OCI-LY3 (cell line): ENCODE measurements around the gene TBX6.

Experiments
- H2AFZ ChIP-seq: fragments of 200-600, 300-600 bp; shearing (Covaris generic); 2 replicates; pipeline ENCODE4 v1.6.0; 2014; ENCODE audit warnings: antibody characterized with exemption, low read depth, low read length
- H3K27ac ChIP-seq: fragments of 200-600, 300-600 bp; sonication (generic); 2 replicates; pipeline ENCODE4 v1.5.1; 2014; ENCODE audit warnings: mild to moderate bottlenecking, low read length, moderate library complexity, mixed read lengths
- H3K27me3 ChIP-seq: fragments of 200-600, 300-600 bp; sonication (generic); 2 replicates; pipeline ENCODE4 v1.6.1; 2014; ENCODE audit warnings: low read depth, low read length, mixed read lengths
- H3K36me3 ChIP-seq: fragments of 200-600, 300-600 bp; sonication (generic); replicated peaks from 2 replicates; pipeline ENCODE3; 2014; ENCODE audit warnings: low read depth, low read length, mixed read lengths
- H3K4me1 ChIP-seq: fragments of 300-600, 200-600 bp; sonication (generic); 2 replicates; pipeline ENCODE4 v1.6.1; 2014; ENCODE audit warnings: low read length, mixed read lengths
- H3K4me2 ChIP-seq: fragments of 200-600, 300-600 bp; sonication (generic); 2 replicates; pipeline ENCODE4 v1.6.1; 2014; ENCODE audit warnings: low read length, mixed read lengths
- H3K4me3 ChIP-seq: fragments of 300-600, 200-600 bp; sonication (generic); 2 replicates; pipeline ENCODE4 v1.5.1; 2014; ENCODE audit warnings: antibody characterized with exemption, mild to moderate bottlenecking, low read length, moderate library complexity
- H3K79me2 ChIP-seq: fragments of 300-600, 200-600 bp; shearing (Covaris generic); 2 replicates; pipeline ENCODE4 v1.6.1; 2014; ENCODE audit warnings: mild to moderate bottlenecking, low read length, mixed read lengths
- H3K9ac ChIP-seq: fragments of 300-600, 200-600 bp; shearing (Covaris generic); 2 replicates; pipeline ENCODE4 v1.6.0; 2014; ENCODE audit warnings: mild to moderate bottlenecking, low read length, moderate library complexity
- H3K9me3 ChIP-seq: fragments of 200-600, 300-600 bp; shearing (Covaris generic); 2 replicates; pipeline ENCODE4 v1.6.1; 2014; ENCODE audit warnings: low read length, mixed read lengths; ENCODE audit not compliant: insufficient read depth
- H4K20me1 ChIP-seq: fragments of 200-600, 300-600 bp; sonication (generic); 2 replicates; pipeline ENCODE4 v1.6.1; 2016; ENCODE audit warnings: low read length, mixed read lengths; ENCODE audit not compliant: insufficient read depth
- EZH2phosphoT487 ChIP-seq: fragments of 200-600 bp; shearing (Covaris generic); IDR thresholded peaks from 2 replicates; pipeline ENCODE4 v1.6.1; 2018; ENCODE audit warnings: antibody characterized with exemption, mixed run types, low read depth
- TF ChIP-seq, protein P1 (sequence below): fragments of 200-600, 300-600 bp; sonication (generic); IDR thresholded peaks from 2 replicates; pipeline ENCODE4 v1.5.1; 2014; ENCODE audit warnings: antibody characterized with exemption, low read length, low read depth

Gene TBX6

DNA sequence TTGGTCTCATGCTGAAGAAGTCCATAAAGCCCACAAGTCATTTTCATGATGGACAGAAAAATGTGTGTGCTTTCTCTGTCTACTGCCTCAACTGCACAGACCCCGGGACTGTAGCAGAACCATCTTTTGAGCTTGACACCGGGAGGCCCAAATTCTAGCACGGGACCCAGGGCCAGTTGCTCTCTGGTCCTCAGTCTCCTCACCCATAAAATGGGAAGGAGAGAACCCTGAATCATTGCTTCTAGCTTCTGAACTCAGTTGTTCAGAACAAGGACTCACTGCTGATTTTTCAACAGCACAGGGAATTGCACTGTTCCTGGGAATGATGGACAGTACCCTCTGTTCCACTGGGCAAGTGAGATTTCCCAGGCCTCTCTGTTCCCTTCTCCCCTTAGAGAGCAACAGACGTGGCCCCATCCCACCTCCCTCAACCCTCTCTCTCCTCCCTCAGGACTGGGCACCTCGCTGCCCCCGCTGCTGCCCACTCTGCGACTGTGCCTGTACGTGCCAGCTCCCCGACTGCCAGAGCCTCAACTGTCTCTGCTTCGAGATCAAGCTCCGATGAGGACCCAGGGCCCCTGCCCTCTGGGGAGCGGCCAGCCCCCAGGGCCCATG lies 28.3 kb downstream of the TBX6 start:
- Histone ChIP-seq H4K20me1 (peaks cover 23% of the 10 kb centered on the region), H3K27me3 (no peaks in the 10 kb centered on the region), H3K4me2 (peak overlapping the region; percentile 86), H3K4me1 (peaks cover 18% of the 10 kb centered on the region), H3K27ac (peak overlapping the region; percentile 92), H3K4me3 (peak overlapping the region; percentile 94), H3K9ac (peak overlapping the region; percentile 92), H3K79me2 (peaks cover 45% of the 10 kb centered on the region), H3K36me3 (peaks cover 24% of the 10 kb centered on the region), H2AFZ (peak overlapping the region; percentile 43; the same call in 1 of the 2 replicates), H3K9me3 (no peaks in the 10 kb centered on the region)
- TF ChIP-seq, protein P1, sequence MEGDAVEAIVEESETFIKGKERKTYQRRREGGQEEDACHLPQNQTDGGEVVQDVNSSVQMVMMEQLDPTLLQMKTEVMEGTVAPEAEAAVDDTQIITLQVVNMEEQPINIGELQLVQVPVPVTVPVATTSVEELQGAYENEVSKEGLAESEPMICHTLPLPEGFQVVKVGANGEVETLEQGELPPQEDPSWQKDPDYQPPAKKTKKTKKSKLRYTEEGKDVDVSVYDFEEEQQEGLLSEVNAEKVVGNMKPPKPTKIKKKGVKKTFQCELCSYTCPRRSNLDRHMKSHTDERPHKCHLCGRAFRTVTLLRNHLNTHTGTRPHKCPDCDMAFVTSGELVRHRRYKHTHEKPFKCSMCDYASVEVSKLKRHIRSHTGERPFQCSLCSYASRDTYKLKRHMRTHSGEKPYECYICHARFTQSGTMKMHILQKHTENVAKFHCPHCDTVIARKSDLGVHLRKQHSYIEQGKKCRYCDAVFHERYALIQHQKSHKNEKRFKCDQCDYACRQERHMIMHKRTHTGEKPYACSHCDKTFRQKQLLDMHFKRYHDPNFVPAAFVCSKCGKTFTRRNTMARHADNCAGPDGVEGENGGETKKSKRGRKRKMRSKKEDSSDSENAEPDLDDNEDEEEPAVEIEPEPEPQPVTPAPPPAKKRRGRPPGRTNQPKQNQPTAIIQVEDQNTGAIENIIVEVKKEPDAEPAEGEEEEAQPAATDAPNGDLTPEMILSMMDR = no peak
- no peak for TF ChIP-seq EZH2phosphoT487

DNA sequence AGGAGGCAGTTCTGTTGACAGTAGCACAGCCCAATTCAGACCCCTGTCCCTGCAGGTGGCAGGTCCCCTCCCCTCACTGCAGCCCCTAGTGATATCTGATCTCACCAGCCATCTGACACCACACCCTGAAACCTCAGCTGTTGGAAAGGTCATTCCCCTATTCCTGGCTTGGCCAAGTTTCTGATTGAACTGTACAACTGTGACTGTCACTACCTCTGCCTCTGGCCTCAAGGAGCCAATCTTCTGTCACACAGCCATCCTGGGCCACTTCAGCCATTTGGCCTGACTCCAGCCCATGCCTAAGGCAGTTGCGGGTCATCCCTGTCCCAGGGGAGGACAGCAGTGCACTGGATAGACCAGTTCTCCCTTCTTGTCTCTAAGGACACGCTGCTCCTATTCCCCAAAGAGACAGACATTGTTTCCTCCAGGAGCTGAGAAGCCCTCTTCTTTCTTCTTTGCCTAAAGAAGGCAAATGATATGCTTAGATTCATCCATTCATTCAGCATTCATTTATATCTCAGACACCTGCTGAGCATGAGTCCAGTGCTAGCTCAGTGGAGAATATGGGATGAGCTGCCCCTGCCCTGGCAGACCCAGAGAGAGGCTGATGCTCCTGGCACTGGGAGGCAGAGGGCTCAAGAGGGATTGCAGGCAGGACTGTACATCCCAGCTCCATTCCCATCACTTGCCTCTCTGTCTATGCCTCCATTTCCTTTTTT lies 30.7 kb downstream of the TBX6 start:
- TF ChIP-seq, protein P1 = no peak
- TF ChIP-seq EZH2phosphoT487 = no peak
- Histone ChIP-seq H4K20me1 (0 out of 2 replicates have a peak, but pooled peaks cover 3% of the 10 kb centered on the region), H3K4me2 (no peak overlapping the region), H3K9ac (no peak overlapping the region), H3K79me2 (peaks cover 24% of the 10 kb centered on the region), H3K9me3 (no peaks in the 10 kb centered on the region), H3K27me3 (no peaks in the 10 kb centered on the region), H3K36me3 (peaks cover 4% of the 10 kb centered on the region), H2AFZ (no peak overlapping the region), H3K27ac (no peak overlapping the region), H3K4me3 (no peak overlapping the region), H3K4me1 (peaks cover 8% of the 10 kb centered on the region)

DNA sequence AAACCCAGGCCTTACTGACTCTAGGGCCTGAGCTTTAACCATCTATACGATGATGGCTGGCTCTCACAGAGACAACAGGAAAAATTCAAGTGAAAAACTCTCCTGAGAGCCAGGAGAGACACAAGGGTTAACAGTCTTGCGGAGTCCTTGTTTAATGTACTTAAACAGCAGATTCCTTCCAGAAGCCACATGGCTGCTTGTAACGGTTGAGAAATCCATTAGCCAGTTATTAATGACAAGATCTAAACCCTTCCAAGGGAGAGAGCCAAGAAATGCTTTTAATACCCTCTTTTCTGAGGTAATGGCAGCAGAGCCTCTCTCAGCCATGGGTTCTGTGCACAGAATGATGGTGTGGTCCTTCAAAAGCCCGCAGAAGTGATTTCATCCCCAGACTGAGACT lies 31.4 kb downstream of the TBX6 start:
- no peaks in the 10 kb centered on the region for H4K20me1 ChIP-seq
- no peaks in the 10 kb centered on the region for H3K36me3 ChIP-seq
- no peak overlapping the region for H3K9ac ChIP-seq
- no peak overlapping the region for H3K4me2 ChIP-seq
- H3K27ac ChIP-seq = no peak overlapping the region
- H3K79me2 ChIP-seq = peaks cover 18% of the 10 kb centered on the region
- H3K4me3 ChIP-seq = no peak overlapping the region
- TF ChIP-seq, protein P1 = no peak
- TF ChIP-seq EZH2phosphoT487 = no peak
- no peaks in the 10 kb centered on the region for H3K9me3 ChIP-seq
- H3K27me3 ChIP-seq = no peaks in the 10 kb centered on the region
- peaks cover 8% of the 10 kb centered on the region for H3K4me1 ChIP-seq
- no peak overlapping the region for H2AFZ ChIP-seq

DNA sequence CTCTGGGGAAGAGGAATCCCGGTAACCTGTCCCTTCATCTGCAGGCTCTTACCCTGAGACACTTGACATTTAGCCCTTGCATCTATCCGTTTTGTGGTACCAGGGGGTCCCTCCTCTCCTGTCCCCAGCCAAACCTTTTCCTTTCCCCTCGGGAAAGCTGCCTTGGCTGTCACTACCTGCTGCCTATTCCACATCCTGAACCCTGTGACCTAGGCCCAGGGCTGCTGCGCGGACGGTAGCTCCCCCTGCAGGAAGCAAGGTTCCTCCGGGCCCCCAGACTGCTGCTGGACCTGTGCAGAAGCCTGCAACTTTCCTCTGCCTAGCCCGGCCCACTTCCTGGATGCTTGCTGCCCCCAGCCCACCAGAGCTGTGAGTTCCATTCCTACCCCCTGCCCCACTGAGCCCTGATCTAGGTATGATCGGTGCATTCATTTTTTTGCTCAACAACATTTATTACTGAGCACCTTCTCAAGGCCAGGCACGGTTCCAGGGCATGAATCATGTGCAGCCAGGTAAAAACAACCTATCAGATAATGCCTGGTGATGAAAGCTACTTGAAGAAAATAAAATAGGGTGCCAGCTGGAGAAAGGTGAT lies 36.7 kb downstream of the TBX6 start:
- H2AFZ ChIP-seq = no peak overlapping the region
- H3K4me1 ChIP-seq = peaks cover 5% of the 10 kb centered on the region
- H3K9ac ChIP-seq = no peak overlapping the region
- H3K9me3 ChIP-seq = no peaks in the 10 kb centered on the region
- TF ChIP-seq, protein P1 = peak; percentile 65
- no peak for TF ChIP-seq EZH2phosphoT487
- H3K4me3 ChIP-seq = no peak overlapping the region
- no peak overlapping the region for H3K4me2 ChIP-seq
- H4K20me1 ChIP-seq = no peaks in the 10 kb centered on the region
- H3K36me3 ChIP-seq = no peaks in the 10 kb centered on the region
- no peaks in the 10 kb centered on the region for H3K79me2 ChIP-seq
- no peaks in the 10 kb centered on the region for H3K27me3 ChIP-seq
- no peak overlapping the region for H3K27ac ChIP-seq
